Measurements from ENCODE around the gene C1orf94. TPM values are rescaled to one million over a fixed set of nuclear protein-coding genes. Genes with fewer than 3 reads are reported as not detected.

The C1orf94 gene
- total RNA-seq, 4 donors from 2014 or later = not detected

DNA sequence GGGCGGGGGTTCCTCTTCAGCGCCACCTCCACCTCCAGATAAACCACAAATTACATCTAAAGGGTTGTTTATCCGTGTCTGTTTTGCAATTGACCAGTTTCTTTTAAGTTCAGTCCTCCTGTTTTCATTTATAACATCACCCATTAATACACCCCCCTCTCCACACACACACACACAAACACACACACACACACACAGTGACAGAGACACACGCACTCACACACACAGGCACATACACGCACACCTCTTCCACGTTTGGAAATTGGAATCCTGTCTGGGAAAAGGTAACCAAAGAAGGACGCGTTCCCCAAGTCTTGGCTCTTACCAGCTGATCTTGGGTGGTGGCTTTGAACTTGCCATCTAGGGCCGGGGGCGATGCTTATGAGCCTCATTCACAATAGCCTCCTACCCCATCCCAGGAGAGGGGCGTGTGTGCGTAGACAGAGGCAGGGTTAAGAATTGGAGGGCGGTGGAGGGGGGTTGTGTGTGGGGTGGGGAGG is 11.2 kb upstream of the C1orf94 start:
- TF ChIP-seq, protein P1, sequence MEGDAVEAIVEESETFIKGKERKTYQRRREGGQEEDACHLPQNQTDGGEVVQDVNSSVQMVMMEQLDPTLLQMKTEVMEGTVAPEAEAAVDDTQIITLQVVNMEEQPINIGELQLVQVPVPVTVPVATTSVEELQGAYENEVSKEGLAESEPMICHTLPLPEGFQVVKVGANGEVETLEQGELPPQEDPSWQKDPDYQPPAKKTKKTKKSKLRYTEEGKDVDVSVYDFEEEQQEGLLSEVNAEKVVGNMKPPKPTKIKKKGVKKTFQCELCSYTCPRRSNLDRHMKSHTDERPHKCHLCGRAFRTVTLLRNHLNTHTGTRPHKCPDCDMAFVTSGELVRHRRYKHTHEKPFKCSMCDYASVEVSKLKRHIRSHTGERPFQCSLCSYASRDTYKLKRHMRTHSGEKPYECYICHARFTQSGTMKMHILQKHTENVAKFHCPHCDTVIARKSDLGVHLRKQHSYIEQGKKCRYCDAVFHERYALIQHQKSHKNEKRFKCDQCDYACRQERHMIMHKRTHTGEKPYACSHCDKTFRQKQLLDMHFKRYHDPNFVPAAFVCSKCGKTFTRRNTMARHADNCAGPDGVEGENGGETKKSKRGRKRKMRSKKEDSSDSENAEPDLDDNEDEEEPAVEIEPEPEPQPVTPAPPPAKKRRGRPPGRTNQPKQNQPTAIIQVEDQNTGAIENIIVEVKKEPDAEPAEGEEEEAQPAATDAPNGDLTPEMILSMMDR (IDR thresholded peaks at IDR 0.05; ENCODE audit: low read depth) = no peak

DNA sequence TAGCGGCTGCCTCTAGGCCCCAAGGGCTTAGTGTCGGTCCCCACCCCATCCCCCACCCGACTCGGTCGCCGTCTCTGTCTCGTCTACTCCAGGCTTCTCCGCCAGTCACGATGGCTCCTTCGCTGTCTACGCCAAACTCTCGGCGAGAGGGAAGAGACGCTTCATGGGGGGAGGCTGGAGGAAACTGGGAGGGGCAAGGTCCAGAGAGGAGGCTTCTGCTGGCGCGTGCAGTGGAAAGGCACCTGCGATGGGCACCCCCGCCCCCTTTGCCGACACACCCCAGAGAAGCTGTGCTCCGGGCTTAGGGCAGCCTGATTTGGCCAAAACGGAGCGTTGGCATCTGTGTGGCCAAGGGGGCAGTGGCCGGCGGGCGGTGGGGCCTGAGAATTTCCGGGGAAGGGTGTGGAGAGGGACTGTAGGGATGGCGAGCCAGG is 10.5 kb upstream of the C1orf94 start:
- TF ChIP-seq, protein P1 (IDR thresholded peaks at IDR 0.05; ENCODE audit: low read depth) = no peak

DNA sequence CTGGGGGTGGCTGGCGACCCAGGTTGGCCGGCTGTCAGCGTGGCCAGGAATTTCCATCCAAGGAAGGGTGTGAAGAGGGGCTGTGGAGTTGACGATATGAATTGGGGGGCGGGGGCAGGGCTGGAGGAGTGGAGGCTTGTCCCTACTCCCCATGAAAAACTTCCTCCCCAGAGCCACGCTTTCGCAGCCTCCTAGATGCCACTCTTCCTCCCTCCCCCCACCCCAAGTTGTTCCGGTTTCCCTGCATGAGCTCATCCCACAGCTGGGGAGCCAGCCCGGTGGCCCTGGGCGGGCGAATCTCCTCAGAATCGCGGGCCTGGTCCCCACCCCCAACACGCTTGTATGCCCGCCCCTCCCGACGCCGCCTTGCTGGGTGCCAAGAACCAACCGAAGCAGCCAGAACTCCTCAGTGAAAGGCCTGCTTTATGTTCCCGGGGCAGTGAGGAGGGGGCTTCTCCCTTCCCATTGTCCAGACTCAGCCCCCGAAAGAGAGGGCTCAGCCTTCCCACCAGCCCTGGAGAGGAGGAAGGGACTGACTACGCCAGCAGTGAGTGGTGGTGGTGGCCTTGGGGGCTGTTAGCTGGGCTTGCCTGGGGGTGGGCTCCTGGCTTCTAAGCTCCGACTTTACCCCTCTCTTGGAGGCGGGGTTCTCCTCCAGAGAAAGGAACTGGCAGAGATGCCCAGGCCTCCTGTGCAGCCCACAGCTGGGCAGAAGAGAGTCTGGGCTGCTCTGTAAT is 9.9 kb upstream of the C1orf94 start:
- TF ChIP-seq, protein P1 (IDR thresholded peaks at IDR 0.05; ENCODE audit: low read depth) = no peak

DNA sequence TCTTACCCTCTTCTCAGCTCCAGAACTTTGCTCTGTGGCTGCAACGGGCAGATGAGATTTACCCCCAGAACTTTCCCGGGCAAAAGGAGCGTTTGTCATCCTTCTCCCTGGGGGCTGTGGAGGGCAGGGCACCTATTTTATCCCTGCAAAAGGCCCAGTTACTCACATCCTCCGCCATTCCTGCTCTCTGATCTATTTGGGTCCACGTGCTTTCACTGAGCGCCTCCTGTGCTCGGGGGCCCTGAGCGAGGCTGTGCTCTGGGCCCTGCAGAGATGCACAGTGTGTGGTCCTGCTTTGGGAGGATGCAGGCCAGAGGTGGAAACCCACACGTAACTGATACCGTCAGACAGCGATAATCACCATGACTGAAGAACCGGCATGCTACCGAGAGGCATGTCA is 9.3 kb upstream of the C1orf94 start:
- TF ChIP-seq, protein P1 (IDR thresholded peaks at IDR 0.05; ENCODE audit: low read depth) = no peak

DNA sequence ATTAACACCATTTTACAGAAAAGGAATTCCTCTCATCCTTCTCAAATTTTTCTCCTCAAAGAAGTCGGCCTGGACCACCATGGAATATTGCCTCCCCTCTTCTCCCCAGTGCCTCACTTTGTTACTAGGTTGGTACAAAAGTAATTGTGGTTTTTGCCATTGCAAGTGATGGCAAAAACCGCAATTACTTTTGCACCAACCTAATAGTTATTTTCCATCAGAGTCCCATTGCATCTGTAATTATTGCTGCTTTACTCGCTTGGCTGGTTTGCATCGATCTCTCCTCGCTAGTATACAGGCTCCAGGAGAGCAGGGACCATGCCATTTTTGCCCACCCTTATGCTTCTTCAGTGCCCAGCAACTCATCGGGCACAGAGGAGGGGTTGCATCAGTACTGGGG is 963 bp upstream of the C1orf94 start:
- TF ChIP-seq, protein P1 (IDR thresholded peaks at IDR 0.05; ENCODE audit: low read depth) = no peak

DNA sequence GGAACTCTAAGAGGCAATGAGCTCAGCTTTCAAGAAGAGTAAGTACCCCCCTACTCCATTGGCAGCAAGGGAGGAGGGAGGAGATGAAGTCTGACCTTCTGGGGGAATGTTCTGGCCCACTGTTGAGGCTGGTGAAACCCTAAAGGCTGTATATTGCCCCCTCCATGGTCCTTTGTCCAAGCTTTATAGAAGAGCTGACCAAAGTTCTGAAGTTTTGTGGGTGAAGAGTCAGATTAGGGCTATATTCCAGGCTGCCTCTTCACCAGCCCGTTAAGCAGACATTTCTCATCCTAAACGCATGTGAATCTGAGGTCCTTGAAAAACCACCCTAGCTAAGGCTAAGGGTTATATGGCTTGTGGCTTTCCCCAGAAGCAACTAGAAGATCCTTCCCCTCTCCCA is 1.4 kb downstream of the C1orf94 start:
- TF ChIP-seq, protein P1 (IDR thresholded peaks at IDR 0.05; ENCODE audit: low read depth) = no peak

DNA sequence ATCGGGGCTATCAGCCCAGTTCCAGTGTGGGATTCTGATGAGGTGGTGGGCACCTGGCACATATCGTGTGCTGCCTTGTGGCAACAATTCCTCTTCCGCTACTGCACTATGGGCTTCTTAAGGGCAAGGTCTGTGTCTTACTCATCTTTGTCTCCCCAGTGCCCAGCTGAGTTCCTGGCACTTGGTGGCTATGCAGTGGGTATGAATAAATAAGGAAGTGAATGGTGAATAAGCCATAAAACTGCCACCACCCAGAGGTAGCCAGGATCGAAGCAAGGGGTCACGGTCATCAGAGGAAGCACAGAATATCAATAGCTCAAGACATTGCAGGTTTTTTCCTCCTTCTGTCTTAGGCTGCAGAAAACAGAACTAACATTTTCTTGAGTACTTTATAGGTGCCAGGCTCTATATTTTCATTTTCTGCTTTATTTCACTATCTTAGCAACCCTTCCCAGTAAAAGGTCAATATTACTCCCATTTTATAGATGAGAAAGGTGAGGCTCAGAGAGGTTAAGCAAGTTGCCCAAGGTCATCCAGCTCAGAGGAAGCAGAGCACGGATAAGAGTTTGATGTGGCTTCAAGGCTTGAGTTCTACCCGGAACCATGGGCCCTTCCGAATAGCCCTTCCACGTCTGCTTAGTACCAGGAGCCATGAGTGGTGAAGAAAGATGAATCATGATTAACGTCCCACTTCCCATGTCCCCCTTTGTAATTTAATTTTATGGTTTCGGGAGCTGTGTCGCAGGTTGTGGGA is 10.2 kb downstream of the C1orf94 start:
- TF ChIP-seq, protein P1 (IDR thresholded peaks at IDR 0.05; ENCODE audit: low read depth) = no peak
